ENCODE results near the gene PABPC3.

PABPC3 gene

GRCh38 chr13:25095851-25096453, at the start of gene PABPC3:
TSS of gene PABPC3 (plus strand) at chr13:25096136. CDS start at chr13:25096199, 63 bp downstream.
- peak in 3 of 14 donors; percentile 5 to 24 (median 8) for DNase-seq

DNA sequence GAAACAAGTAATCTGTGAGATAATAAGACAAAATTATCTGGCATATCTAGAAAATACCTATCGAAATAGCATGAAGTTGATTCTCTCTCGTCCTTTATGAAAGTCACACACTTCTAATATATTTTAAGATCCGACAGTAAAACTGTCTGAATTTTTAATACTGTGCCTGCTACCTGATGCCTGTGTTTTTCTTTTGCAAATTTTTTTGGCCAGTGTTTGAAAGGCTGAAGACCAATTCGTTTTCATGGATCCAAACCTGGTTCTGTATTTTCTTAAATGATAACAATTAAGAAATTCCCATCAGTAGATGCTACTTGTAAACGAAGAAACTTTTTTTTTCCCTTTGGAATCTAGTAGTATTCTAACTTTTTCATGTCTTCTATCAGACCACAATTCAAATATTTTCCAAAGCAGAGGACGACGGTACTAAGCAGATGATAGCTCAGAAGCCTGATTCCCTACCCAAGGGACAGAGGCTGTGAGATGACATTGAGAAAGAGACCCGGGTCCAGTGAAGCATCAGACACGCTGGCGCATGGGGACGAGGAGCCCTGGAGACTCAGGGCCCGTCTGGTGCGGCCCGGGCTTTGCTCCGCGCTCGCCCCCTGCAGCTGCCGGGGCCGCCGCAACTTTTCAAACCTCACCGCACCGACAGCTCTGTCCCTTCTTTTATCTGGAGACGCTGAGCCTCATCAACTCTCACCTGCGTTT, 49.5 kb upstream of the PABPC3 start:
- peak in 2 of 14 donors; percentile 8 to 27 for DNase-seq

DNA sequence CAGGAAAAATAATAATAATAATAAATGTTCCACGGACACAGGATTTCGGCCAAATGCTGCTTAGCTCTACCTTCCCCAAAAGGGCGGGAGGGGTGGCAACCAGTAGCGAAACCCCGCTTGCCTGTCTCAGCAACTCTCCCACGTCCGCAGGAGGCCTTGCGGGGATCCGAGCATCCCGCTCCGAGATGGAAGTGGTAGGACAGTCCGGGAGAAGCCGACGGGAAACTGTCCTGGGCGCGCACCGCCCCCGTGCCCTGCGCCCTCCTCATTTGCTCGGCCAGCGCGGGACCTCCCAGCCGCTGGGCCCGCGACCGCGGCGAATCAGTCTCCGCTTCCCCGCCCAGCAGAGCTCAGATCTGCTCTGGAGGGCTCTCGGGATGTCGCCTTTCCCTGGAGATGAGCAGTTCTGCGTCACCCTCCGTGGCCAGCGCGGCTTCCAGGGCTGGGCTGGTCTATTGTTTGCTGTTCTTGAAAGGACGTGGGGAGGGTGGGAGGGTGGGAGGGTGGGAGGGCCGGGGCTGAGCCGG, 48.9 kb upstream of the PABPC3 start:
- DNase-seq, result peak in 9 of 14 donors; percentile 4 to 42 (median 15)

DNA sequence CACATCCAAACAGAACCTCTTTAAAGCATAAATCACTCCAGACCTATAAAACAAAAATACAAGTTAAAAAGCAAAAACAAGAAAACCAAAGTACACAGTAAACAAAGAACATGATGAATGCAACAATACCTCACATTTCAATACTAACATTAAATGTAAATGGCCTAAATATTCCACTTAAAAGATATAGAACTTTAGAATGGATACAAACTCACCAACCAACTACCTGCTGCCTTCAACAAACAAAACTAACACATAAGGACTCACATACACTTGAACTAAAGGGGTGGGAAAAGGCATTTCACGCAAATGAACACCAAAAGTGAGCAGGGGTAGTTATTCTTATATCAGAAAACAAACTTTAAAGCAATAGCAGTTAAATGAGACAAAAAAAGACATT, 44.9 kb upstream of the PABPC3 start:
- DNase-seq, result no peak

DNA sequence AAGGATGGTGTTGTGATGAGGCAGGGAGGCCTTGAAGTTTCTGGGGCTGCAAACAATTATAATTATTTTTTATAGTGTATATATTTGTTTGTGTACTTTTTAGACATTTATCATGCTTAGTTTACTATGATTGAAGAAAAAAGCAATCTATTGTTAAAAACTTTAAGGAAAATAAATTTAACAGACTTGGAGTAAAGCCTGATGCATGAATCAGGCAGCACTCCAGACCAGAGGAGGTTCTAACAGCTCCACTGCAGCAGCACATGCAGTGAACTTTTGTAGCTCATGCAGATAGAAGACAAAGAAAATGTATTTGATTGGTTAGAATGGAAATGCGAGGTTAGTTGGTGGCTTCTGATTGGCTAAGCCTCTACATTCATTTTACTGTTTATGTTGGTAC, 36.8 kb upstream of the PABPC3 start:
- DNase-seq, result no peak

- DNase-seq, result no peak
These were observed 36.0 kb upstream of the PABPC3 start for GRCh38 chr13:25059958-25060357.

DNA sequence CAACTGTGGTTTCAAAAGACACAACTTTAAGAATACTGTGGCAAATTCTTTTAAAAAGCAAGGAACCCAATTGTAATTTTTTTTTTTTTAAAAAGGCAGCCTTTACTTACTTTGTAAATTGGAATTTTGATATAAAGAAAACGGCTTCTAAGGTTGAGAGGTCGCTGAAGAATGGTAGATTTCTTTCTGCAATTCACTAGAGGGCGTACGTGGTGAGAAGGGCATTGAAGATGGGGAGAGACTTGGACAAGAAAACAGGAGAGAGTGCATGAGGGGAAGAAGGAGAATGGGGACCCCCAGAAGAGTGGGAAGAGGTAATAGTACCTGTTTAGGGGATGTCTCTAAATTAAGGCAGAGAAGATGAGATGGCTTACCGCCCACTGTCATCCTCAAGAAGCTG, 33.5 kb upstream of the PABPC3 start:
- no peak for DNase-seq

DNA sequence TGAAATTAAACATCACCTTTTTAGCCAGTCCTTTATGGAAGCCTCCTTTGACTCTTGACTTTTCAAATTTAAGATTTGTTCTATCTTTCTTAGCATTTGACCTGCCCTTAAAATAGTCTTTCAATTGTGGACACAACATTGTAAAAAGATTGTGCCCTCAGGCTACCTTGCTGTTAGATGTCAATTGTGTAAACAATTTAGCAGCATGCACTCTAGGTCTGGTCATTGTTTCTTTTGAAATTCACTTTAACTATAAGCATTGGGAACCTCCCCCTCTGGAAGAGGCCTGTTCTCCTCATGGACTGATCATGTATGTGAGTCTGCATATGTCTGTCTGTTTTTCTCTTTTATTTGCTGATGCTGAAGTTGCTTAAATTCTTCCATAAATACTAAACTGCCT, 31.5 kb upstream of the PABPC3 start:
- DNase-seq, result no peak

GRCh38 chr13:25065974-25066770, 29.8 kb upstream of the PABPC3 start:
- no peak for DNase-seq

- DNase-seq, result no peak
These were observed 28.9 kb upstream of the PABPC3 start for GRCh38 chr13:25067064-25067463.

DNA sequence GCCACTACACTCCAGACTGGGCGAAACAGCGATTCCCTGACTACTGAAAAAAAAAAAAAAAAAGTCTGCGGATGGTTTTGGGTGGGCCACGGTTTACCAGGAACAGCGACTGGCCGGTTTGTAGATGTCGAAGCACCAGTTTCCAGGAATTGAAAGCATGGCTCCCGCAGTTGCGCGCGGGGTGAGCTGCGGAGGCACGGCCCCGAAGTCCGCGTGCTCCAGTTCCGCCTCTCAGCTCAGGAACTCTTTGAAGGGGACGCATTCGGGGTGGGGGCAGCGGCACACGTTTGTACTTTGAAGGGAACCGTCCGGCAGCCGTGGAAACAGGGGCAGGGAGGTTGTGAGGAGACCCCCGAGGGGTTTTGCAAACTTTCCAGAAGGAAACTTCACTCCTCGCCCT, 27.1 kb upstream of the PABPC3 start:
- no peak for DNase-seq

- DNase-seq, result no peak
These were observed 26.7 kb upstream of the PABPC3 start for GRCh38 chr13:25069236-25069635.

DNA sequence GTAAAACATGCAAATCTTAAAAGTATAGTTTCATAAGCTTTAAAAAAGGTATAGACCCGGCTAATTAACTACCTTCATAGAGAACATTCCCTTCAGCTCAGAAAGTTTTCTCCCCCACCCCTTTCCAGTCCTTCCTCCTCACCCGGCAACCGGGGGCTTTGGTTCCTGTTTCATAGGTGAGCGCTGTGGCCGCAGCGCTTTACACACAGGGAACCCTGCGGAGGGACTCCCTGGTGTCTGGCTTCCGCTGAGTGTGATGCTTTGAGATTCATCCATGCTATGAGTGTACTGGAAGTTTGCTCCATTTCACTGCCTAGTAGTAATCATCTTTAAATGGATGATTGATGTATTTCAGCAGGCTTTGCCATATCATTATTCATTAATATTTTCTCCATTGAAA, 26.0 kb upstream of the PABPC3 start:
- no peak for DNase-seq

DNA sequence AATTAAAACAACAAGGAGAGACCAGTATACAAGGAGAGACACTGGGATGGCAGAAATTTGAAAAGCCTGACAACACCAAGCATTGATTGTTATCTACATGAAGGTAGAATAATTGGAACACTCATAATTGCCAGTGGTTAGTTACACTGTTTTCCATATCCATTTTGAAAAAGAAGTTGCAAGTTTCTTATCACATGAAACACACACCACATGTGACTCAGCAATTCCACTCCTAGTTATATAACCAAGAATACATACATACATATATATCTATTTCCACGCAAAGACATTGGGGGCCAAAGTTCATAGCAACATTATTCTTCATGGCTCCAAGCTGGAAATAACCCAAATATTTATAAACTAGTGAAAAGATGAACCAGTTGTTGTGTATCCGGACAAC, 15.2 kb upstream of the PABPC3 start:
- DNase-seq, result no peak

GRCh38 chr13:25084096-25084495, 11.8 kb upstream of the PABPC3 start:
- no peak for DNase-seq

- peak in 11 of 14 donors; percentile 11 to 65 (median 37) for DNase-seq
These were observed 10.7 kb upstream of the PABPC3 start for GRCh38 chr13:25085125-25085742.

- no peak for DNase-seq
These were observed 7.2 kb upstream of the PABPC3 start for GRCh38 chr13:25088562-25089221.

DNA sequence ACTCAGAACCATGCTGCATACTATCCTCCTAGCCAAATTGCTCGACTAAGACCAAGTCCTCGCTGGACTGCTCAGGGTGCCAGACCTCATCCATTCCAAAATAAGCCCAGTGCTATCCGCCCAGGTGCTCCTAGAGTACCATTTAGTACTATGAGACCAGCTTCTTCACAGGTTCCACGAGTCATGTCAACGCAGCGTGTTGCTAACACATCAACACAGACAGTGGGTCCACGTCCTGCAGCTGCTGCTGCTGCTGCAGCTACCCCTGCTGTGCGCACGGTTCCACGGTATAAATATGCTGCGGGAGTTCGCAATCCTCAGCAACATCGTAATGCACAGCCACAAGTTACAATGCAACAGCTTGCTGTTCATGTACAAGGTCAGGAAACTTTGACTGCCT, 1.5 kb downstream of the PABPC3 start:
- no peak for DNase-seq

DNA sequence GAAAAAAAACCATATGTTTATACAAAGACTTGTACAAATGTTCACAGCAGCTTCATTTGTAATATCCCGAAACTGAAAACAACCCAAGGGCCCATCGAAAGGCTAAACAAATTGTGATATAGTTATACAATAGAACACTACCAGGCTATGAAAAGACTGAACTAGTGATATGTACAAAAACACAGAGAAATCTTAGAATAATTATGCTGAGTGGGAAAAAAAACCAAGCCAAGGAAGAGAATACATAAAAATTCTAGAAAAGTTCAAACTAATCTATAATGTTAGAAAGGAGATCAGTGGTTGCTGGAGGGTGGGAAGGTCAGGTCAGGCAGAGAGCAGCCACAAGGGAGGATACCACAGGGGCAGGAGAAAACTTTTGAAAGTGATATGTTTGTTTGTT, 7.8 kb downstream of the PABPC3 start:
- no peak for DNase-seq

DNA sequence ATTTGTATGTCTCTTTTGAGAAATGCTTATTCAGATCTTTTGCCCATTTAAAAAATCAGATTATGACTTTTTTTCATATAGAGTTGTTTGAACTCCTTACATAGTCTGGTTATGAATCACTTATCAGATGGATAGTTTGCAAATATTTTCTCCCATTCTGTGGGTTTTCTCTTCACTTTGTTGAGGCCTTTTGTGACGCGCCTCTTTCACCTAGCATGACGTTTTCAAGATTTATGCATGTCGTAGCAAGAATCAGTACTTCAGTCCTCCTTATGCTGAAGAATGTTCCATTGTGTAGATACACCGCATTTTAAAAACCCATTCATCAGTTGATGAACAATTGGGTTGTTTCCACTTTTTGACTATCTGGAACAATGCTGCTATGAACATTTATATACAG, 13.4 kb downstream of the PABPC3 start:
- DNase-seq, result no peak

- DNase-seq, result no peak
These were observed 15.1 kb downstream of the PABPC3 start for GRCh38 chr13:25110956-25111584.

DNA sequence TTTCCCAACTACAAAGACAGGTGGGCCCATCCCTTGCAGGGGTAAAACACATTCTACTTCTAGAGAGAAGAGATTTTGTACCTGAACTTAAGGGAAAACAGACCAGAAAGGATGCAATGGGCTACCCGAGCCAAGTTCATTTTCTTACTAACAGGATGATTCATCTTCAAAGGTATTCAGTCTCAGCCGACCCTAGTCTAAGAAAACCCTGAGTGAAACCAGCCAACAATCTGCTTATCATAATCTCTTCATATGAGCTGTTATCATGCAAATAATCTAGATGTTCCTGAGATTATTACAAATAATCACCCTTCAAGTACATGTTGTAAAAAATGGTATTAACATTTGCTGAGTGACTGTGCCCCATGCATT, 15.6 kb downstream of the PABPC3 start:
- DNase-seq, result no peak

All from C1 segment of cervical spinal cord (tissue), 14 donors.